NCI-H2196 (cell line): Measurements from ENCODE around the gene ANKRD33B.

Source experiments
- DNase-seq: peaks from one replicate; lab custom pipeline; 2025; ENCODE audit not compliant: unreplicated experiment; lab: John Stamatoyannopoulos, UW

ANKRD33B gene

DNA sequence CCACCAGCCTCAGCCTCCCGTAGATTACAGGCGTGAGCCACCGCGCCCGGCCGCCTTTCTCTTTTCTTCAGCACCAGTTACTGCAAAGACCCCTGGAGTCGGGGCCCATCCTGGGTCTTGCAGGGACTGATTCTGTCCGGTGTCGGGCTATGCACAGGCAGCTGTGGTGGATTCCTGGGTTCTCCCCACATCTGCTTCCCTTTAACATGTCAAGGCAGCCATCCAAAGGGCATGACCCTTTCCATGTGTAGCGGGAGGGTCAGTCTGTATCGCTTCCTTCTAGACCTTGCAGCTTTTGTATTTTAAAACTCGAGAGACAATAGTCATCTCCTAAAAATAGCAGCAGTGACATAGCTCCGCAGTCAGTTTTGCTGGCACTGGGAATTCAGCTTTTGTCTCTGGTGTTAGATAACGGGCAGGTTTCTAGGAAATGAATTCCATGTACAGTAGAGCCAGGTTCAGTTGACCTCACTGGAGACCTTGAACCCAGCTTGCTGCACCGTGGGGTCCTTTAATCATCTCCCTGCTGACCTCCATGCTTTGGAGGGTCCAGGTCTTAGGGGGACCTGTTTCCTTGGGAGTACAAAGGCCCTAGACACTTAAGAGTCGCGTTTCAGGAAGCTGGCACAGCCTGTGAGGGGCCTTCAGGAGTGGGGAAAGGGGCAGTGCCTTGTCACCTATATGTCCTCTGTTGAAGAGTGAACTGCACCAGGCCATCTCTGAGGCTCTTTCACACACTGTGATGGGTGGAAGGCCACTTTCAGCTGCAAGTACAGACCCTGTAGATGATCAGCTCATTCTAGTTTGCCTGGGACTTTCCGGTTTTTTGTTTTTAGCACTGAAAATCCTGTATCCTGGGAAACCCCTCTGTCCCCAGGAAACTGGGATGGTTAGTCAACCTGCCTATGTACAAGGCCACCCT is 13.8 kb downstream of the ANKRD33B start:
- no peak for DNase-seq

DNA sequence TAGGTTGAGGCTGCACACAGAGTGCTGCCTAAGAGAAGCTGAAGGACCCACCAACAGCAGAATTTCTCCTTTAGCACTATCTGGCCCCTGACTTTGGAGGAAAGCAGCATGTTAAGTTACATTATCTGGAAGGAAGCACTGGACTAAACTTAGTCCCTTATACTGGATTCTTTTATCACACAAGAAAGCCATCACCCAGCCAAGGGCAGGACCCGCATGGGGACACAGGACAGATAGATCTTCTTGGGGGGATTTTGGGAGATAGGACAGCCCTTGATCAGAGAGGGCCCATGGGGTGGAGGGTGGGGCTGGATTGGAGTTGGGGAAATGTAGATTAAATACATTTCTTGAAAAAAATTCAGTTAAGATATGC is 14.4 kb downstream of the ANKRD33B start:
- DNase-seq: no peak

DNA sequence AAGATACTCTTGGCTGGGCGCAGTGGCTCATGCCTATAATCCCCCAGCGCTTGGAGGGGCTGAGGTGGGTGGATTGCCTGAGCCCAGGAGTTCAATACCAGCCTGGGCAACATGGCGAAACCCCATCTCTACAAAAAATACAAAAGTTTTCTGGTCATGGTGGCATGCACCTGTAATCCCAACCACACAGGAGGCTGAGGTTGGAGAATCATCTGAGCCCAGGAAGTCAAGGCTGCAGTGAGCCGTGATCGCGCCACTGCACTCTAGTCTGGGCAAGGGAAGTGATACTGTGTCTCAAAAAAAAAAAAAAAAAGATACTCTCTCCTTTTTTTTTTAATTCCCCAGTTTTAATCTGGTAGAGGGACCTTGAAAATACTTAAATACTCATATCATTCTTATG is 15.0 kb downstream of the ANKRD33B start:
- DNase-seq: no peak

DNA sequence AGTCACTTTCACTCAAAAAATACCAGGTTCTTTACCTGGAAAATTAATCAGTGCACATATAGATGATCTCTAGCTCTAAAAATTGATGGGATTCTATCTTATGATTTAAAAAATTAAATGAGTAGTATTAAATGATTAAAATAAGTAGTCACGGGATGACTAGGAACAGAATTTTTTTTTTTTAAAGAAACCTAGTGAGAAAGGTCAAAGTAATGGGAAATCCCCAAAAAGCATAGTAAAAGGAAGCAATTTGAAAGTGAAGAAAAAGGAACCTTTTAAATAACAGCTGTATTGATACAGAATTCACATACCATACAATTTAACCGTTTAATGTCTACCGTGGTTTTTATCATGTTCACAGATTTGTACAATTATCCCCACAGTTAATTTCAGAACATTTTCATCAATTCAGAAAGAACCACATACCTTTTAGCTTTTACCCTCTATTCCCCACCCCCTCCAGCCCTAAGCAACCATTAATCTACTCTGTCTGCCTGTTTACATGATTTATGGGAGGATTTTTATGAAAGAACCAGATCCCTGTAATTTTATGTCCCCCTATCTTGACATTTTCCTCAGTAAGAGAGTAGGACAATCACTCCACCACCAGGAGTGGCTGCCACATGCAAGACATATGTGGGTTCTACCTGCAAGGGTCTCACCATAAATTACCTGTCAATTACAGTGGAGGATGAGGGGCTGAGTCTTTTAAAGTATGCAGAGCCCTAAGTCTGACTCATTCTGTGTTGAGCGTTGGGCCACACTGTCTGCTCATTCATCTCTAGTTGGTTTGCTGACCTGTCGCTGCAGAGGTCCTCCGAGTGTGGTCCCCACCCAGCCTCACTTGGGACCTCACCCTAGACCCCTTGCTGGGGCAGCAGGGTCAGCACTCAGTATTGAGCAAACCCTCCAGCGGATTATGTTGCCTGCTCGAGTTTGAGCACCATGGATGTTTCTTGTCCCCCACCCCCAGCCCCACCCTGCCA is 16.0 kb downstream of the ANKRD33B start:
- DNase-seq: no peak

DNA sequence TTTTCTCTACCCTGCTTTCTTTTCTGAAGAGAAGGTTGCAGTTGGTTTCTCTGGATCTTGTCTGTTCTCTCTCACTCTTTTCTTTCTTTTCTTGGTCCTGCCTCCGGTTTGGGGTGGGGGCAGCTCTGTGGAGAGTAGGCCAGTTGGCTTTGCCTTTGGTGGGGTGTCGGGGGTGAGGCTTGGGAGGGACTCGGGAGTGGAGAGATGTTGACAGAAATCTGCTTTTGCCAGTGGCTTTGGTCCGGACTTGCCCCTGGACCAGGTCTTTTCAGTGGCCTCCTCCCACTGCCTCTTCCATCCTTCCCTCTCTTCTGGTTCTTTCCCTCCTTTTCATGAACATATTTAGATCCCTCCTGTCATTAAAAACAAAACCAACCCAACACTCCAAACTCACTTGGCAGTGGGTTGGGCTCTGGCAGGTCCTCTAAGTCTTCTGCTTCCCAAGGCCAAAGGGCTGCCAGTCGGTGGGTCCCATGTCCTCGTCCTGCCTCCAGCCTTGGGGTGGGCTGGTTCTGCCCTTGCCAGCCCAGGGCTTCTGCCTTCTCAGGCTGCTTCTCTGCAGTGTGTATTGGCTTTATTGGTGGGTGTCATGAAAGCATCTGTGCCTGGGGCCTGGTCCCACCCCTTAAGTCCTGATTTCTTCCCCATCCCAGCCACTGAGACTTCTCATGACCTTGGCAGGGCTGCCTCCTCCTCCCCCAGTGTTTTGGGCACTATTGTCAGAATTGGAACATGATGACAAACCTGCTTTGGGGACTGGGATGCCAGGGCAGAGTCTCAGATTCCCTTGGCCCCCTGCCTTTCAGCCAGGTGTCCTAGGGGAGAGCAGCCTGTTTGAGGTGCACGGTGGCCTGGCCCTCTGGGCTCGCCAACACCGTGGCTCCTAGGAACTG is 16.9 kb downstream of the ANKRD33B start:
- DNase-seq: no peak

DNA sequence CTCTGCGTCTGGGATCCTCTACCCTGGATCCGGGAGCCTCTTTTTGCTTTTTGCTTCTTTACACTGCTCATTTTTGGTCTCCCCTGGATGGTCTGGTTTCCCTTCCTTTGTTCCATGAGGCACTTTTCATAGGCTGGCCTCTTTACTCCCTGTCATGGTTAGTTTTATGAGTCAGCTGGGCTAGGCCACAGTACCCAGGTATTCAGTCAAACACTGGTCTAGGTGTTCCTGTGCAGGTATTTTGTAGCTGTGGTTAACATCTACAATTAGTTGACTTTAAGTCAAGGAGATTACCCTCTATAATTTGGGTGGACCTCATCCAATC is 17.5 kb downstream of the ANKRD33B start:
- no peak for DNase-seq

DNA sequence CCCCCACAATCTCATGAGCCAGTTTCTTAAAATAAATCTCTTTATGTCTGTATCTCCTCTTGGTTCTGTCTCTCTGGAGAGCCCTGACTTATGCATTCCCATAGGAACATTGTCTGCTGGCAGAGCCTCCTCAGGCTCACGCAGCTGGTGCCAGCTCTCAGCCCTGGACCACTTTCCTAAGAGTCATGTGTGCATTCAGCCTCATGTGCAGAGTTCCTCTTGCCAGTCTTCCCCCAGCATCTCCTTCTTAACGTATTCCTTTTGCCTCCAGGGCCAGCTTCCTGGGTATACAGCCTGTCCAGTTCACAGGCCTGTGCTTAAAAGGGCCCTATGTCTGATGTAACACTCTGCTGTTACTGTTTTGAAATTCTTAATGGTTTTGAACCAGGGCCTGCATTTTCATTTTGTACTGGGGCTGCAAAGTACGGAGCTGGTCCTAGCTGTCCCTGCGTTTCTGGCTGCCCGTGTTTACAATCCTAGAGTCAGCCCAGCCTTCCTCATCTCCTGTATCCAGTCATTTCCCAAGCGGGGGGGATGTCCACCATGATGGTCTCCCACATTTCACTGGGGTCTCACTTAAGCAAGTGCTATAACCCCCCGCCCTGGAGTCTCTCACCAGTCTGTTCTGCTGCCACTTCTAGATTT is 18.1 kb downstream of the ANKRD33B start:
- no peak for DNase-seq

DNA sequence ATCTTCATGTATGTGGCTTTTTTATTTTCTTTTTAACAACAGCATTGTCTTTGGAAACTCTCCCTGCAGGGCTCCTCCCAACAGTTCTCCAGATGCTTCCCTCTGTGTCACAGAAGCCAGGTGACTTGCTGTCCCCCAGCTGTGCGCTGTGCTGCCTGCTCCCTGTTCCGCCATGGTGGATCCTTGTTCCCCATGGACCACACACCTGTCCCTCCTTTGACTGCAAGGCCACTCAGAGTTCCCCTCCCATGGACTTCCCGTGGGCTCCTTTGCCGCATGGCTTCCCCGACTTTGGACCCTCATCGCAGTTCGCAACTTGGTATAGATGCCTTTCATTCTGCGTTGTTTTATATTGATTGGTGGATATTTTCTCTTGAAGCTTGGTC is 18.6 kb downstream of the ANKRD33B start:
- DNase-seq: no peak

DNA sequence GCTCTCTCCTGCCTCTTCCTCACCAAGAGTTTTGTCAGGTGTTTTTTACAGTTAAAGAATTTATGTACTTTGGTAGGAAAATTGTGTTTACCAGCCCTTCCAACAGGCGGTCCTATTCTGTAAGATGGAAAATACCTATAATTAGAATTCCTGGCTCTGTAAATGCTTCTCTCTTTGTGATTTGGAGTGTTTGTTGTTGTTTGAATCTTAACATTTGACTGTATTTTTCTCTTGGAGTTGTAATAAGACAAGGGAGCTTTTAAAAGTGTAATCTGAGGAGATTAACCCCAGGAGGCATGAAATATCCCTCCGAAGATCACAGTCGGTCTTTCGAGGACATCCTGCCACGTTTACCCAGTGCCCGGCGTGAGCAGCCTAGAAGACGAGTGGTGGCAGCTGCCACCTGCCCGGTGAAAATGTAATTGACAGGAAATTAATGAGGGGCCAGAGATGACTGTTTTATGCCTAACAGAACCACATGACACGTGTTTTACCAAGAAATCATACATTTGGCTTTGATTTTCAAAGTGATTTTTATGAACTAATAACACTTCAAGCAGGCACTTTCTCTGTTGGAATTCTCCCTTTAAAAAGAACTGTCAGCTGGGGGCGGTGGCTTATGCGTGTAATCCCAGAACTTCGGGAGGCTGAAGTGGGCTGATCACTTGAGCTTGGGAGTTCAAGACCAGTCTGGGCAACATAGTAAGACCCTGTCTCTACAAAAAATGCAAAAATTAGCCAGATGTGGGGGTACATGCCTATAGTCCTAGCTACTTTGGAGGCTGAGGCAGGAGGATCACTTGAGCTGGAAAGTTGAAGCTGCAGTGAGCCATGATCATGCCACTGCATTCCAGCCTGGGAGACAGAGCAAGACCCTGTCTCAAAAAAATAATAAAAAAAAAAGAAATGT is 20.0 kb downstream of the ANKRD33B start:
- DNase-seq: no peak

DNA sequence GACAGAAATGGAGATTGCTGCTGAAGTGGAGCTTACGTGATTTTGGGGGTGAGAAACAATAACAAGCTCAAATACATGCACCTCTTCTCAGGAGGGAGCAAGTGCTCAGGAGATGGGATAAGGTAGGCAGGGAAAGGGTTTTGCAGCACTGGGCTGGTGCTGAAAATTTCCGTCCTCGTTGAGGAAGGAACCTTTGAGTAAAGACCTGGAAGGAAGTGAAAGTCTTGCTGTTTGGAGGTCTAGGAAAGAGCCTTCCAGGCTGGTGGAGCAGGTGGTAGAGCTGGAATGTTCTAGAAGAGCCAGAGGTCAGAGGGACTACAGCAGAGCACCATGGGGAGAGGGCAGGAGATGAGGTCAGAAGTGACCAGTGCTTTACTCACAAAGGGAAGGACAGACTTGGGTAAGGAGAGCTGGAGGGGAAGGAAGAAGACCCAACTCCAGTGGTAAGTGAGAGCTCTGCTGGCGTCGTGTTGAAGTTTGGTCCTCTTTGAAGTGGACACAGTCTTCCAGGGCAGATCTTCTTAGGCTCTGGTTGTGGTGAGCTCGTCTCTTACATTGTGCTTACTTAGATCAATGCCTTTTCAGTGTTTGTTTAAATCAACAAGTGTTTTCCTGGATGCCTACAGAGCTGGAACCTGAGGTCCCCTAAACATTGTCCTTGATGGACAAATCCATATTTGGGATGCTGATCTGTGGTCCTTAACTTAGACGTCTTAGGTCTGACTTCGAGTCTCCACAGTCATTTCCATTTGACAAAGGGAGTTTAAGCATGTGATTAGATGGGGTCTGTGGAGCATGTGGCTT is 21.0 kb downstream of the ANKRD33B start:
- DNase-seq: no peak

DNA sequence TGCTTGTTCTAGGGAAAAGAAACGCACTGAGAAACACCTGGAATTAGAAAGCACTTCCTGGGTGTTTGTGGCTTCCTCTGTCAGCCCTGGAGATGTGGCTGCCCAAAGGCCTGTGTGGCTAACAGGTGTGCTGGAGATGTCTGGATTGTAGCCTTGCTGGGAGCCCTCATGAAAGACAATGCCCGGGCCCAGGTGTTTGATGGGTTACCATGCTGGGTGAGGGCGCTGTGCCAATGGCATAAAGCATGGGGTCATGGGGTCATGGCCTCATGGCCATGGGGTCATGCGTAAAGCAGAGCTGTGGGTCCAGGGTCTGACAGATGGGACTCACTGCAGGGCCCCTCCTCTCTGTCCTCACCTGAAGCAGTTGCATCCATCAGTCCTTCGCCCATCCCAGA is 21.6 kb downstream of the ANKRD33B start:
- no peak for DNase-seq

DNA sequence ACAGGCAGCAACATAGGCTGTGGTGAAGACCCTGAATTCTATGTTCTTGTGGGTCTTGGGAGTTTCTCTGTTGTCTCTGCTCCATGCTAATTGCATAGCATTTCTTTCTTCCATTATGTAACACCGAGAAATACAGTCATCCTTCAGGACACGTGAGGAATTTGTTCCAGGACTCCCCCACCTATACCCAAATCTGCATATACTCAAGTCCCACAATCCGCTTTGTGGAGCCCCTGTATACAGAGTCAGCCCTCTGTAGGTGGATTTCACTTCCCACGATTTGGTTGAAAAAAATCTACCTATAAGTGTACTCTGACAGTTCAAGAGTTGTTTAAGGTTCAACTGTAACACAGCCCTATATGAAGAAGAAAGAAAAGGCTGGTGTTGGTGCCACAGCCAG is 22.1 kb downstream of the ANKRD33B start:
- no peak for DNase-seq

DNA sequence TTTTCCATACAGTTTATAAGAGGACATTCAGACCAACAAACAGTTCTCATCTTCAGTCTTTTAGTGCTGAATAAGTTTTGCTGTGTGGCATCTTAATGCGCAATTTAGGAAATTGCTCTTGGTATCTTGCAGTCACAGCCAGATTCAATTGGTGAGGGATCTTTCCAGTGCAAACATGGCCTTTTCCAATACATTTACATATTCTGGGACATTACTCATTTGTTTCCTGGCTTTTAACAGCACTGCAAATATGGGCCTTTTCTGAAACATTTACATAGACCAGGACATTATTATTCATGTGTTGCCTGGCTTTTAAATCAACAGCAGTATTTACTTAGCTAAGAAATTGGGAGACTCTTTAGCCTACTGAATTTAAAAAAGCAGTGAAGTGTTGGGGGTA is 22.7 kb downstream of the ANKRD33B start:
- DNase-seq: no peak

DNA sequence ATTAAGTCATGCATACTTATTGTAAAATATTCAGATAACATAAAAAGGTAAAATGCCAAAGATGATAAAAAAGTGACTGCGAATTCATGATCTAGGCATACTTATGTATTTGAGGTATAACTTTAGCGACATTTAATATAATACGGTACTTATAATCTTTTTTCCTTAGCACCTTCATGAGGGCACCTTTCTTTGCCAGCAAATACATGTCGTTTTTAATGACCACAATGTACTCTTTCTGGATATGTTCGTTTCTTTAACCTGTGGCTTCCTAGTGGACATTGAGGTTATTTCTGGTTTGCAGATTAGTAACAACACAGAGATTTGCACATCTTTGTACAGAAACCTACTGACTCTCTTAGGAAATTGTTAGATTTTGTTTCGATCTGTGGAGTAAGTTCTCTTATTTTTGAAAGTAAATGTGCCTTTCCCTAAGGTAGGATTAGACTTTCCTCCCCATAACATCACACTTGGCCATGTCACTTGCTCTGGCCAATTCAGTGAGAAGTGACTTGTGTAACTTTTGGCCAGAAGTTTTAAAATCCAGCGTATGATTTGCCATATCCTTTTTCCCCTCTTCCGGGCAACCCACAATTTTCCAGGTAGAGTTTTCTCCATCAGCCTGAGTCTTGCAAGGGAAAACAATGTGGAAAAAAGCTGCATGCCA is 24.4 kb downstream of the ANKRD33B start:
- no peak for DNase-seq

DNA sequence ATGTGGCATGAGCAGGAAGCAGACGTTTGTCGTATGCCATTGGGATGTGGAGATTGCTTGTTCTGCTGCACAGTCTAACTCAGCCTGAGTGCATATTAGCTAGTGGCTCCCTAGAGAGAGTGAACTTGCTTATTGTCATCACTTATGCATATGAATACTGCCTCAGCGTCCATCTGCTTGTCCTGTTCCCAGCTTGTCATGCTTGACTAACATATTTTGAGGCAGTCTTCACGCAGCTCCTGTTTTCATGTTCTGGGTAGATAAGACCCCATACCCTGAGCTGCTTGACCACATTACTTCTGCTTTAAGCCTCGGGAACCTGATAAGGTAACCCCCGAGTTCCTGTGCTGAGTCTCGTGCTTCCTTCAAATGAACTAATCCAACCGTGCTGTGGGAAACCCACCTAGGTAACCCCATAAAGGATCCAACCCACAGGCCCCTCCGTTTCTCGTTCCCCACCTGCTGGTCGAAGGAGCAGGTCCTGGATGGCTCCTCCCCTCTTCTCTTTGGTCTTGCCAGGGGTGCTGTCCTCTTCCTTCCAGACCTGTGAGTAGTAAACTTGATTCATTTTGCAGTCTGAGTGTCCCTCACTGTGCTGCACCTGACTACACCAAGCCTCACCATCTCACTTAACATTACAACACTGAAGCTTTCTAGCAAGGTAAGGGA is 25.0 kb downstream of the ANKRD33B start:
- no peak for DNase-seq

DNA sequence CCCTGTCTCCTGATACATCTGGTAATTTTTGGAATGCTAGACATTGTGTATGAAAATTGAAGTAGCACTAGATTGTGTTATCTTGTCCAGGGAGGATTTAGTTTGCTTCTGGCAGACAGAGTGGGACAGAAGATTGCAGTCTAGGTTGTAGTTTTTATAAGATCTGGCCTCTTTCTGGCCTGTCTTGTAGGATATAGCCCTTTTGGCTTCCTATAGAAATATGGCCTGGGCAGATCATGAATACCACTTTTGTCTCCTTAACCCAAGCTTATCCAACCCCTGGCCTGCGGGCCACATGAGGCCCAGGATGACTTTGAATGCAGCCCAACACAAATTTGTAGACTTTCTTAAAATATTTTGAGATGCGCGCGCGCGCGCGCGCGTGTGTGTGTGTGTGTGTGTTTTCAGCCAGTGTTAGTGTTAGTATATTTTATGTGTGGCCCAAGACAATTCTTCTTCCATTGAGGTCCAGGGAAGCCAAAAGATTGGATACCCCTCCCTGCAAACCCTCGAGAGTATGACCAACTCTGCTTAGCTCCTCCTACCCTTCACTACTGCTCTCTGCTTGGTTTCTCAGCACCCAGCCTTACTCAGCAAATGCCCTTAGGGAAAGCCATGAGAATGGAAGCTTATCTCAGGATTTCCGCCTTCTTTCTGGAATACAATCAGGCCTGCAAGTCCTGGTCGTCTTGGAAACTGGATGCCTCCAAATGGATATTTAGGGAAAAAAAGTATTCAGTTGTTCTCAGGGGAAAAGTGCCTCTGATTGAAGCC is 26.5 kb downstream of the ANKRD33B start:
- DNase-seq: no peak

DNA sequence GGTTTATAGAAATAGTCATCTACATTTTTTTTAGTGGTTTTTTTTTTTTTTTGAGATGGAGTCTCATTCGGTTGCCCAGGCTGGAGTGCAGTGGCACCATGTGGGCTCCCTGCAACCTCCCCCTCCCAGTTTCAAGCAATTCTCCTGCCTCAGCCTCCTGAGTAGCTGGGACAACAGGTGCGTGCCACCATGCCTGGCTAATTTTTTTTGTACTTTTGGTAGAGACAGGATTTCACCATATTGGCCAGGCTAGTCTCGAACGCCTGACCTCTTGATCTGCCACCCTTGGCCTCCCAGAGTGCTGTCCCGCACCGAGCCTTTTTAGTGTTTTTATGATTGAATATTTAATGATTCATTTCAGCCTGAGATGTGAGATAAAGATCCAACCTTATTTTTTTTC is 27.3 kb downstream of the ANKRD33B start:
- no peak for DNase-seq
